Measurements from ENCODE around the gene MAPT.

DNA sequence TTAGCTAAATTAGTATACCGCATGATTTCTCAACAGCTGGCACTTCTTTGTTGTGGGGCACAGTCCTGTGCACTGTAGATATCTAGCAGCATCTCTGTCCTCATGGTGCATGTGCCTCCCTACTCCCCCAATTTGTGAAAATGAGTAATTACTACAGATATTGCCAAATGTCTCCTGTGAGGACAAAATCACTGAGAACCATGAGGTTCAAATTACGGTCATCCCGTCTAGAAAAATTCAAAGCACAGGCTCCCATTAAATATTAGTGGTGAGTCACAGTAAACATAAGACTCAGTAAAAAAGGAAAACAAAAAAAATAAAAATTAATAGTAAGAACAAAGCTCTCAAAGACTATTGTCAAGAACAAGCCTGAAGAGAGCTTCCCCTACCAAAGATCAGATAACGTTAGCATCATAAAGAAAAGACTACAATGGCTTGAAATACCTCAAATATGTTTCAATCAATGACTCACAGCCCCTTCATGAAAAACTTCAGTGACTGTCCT is 162.5 kb downstream of the MAPT start:
- TF ChIP-seq, protein P1, sequence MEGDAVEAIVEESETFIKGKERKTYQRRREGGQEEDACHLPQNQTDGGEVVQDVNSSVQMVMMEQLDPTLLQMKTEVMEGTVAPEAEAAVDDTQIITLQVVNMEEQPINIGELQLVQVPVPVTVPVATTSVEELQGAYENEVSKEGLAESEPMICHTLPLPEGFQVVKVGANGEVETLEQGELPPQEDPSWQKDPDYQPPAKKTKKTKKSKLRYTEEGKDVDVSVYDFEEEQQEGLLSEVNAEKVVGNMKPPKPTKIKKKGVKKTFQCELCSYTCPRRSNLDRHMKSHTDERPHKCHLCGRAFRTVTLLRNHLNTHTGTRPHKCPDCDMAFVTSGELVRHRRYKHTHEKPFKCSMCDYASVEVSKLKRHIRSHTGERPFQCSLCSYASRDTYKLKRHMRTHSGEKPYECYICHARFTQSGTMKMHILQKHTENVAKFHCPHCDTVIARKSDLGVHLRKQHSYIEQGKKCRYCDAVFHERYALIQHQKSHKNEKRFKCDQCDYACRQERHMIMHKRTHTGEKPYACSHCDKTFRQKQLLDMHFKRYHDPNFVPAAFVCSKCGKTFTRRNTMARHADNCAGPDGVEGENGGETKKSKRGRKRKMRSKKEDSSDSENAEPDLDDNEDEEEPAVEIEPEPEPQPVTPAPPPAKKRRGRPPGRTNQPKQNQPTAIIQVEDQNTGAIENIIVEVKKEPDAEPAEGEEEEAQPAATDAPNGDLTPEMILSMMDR (conservative IDR thresholded peaks at IDR 0.05; ENCODE audit: low read depth, low read length), result no peak
- TF ChIP-seq EZH2 (IDR thresholded peaks at IDR 0.05; ENCODE audit: low read length, unreplicated experiment) (no peak), EZH2phosphoT487 (IDR thresholded peaks at IDR 0.05; ENCODE audit: borderline replicate concordance, low read length) (no peak)

Measured in PC-3 (cell line).